Mucosa of descending colon (tissue), 3 donors: Measurements from ENCODE around the gene ZCRB1. TPM values are rescaled to one million over a fixed set of nuclear protein-coding genes. Genes with fewer than 3 reads are reported as not detected.

ENCODE experiments used
- ATAC-seq: fragments of 200-7000 bp; cut with Tn5 transposase; one replicate; pipeline ENCODE4 v1.9.1; 2020; ENCODE audit warnings: mild to moderate bottlenecking, moderate library complexity
- DNase-seq, 3 donors: peaks; one replicate each; pipeline ENCODE4 v3.0.0-alpha.2; 2020
- H3K36me3 ChIP-seq: fragments of 200-600 bp; one replicate; pipeline ENCODE4 v1.8.0; 2021; ENCODE audit warnings: low read depth, mild to moderate bottlenecking
- H3K4me1 ChIP-seq: fragments of 200-600 bp; one replicate; pipeline ENCODE4 v1.8.0; 2021; ENCODE audit warnings: low read depth, mild to moderate bottlenecking
- H3K4me3 ChIP-seq: fragments of 200-600 bp; one replicate; pipeline ENCODE4 v1.8.0; 2021; ENCODE audit warnings: mild to moderate bottlenecking
- H3K9me3 ChIP-seq: fragments of 200-600 bp; one replicate; pipeline ENCODE4 v1.8.0; 2021; ENCODE audit warnings: mild to moderate bottlenecking
- CTCF ChIP-seq: fragments of 200-600 bp; IDR thresholded peaks from one replicate; pipeline ENCODE4 v1.8.0; 2022; ENCODE audit warnings: antibody characterized with exemption, mild to moderate bottlenecking
- intact Hi-C, 2 donors: fragments of 100-400 bp; cut with DNase I in 1 of 2; cut with micrococcal nuclease in 1 of 2; formaldehyde crosslinking; loops; one replicate each; pipeline versions ENCODE4 v1.11.0 to v1.11.1; 2022; cut with DNase I, micrococcal nuclease
- total RNA-seq, 3 donors: library from RNA; stranded (reverse); fragmentation: NEBNext Ultra II Directional in 2 of 3; extraction: Animal tissue kit (Norgen Biotek cat#: 25700) in 2 of 3; gene quantifications; one replicate each; pipeline versions ENCODE4 v1.2.1 to v1.2.4, GENCODE V29; 2021 to 2023
- donor health status: DM: no; HTN: no; CAD: no; lungs with moderate emphysema.
- donor health status: DM: no; HTN: no; CAD: no.
- donor health status: DM: no; HTN: yes; CAD: no.

The ZCRB1 gene
- total RNA-seq, 3 donors from 2014 or later = 31.4 to 43.3 (median 40.3) TPM

- intact Hi-C loops = no loop called here
- no peak for ATAC-seq
Observed at GRCh38 chr12:42291680-42292079, 34.2 kb downstream of the ZCRB1 start.

GRCh38 chr12:42288544-42288943, 37.4 kb downstream of the ZCRB1 start:
- Histone ChIP-seq H3K4me1 (no peaks in the 10 kb centered on the region), H3K4me3 (no peak overlapping the region), H3K36me3 (no peaks in the 10 kb centered on the region), H3K9me3 (no peaks in the 10 kb centered on the region)
- ATAC-seq = no peak
- no peak for DNase-seq
- intact Hi-C loops = no loop called here
- no peak for TF ChIP-seq CTCF

More at GRCh38 chr12:42291680-42292079, 34.2 kb downstream of the ZCRB1 start:
- no peaks in the 10 kb centered on the region for H3K36me3 ChIP-seq
- no peak overlapping the region for H3K4me3 ChIP-seq
- no peaks in the 10 kb centered on the region for H3K4me1 ChIP-seq
- no peak for TF ChIP-seq CTCF
- no peak for DNase-seq
- H3K9me3 ChIP-seq = no peaks in the 10 kb centered on the region

- Histone ChIP-seq H3K4me3 (no peak overlapping the region), H3K9me3 (no peaks in the 10 kb centered on the region), H3K4me1 (no peaks in the 10 kb centered on the region), H3K36me3 (no peaks in the 10 kb centered on the region)
- ATAC-seq (no peak), DNase-seq (no peak)
- intact Hi-C loops = no loop called here
- TF ChIP-seq CTCF = no peak
Observed at GRCh38 chr12:42286741-42287140, 39.2 kb downstream of the ZCRB1 start.

- intact Hi-C loops = no loop called here
- Histone ChIP-seq H3K36me3 (no peaks in the 10 kb centered on the region), H3K4me1 (no peaks in the 10 kb centered on the region), H3K4me3 (no peak overlapping the region), H3K9me3 (no peaks in the 10 kb centered on the region)
- DNase-seq (no peak), ATAC-seq (no peak)
- no peak for TF ChIP-seq CTCF
Observed at GRCh38 chr12:42285431-42285830, 40.5 kb downstream of the ZCRB1 start.

- TF ChIP-seq CTCF = no peak
- Histone ChIP-seq H3K9me3 (no peaks in the 10 kb centered on the region), H3K36me3 (no peaks in the 10 kb centered on the region), H3K4me3 (no peak overlapping the region), H3K4me1 (no peaks in the 10 kb centered on the region)
- DNase-seq (no peak), ATAC-seq (no peak)
- intact Hi-C loops = no loop called here
Observed at GRCh38 chr12:42284876-42285275, 41.0 kb downstream of the ZCRB1 start.

- no peaks in the 10 kb centered on the region for H3K9me3 ChIP-seq
- no peaks in the 10 kb centered on the region for H3K4me1 ChIP-seq
- TF ChIP-seq CTCF = no peak
- intact Hi-C loops = no loop called here
- no peak for DNase-seq
- no peaks in the 10 kb centered on the region for H3K36me3 ChIP-seq
- no peak overlapping the region for H3K4me3 ChIP-seq
- no peak for ATAC-seq
Observed at GRCh38 chr12:42284157-42284556, 41.7 kb downstream of the ZCRB1 start.
